ENCODE data around the gene IQUB. TPM values are rescaled to one million over a fixed set of nuclear protein-coding genes. Genes with fewer than 3 reads are reported as not detected.

Gene IQUB
- total RNA-seq, 1 experiment from 2014 or later: 0.77 TPM

- DNase-seq (ENCODE audit: low spot score) (no peak), ATAC-seq (no peak)
- ChIA-PET CTCF (interaction anchor here (1.5 kb wide), 1 partner anchor 10 kb away, joined by 6 read pairs; no protein-coding TSS in a partner anchor), POLR2A (no interaction called here)
- Mint-ChIP-seq H3K4me1 (peaks cover 30% of the 10 kb centered on the region), H3K4me3 (no peak overlapping the region), H3K9me3 (no peaks in the 10 kb centered on the region), H3K27ac (no peak overlapping the region), H3K36me3 (no peaks in the 10 kb centered on the region), H3K27me3 (ENCODE audit: low read depth) (no peaks in the 10 kb centered on the region; the same call in 1 of the 2 replicates)
- TF ChIP-seq TCF7 (CRISPR knock-in tag; IDR thresholded peaks at IDR 0.05; ENCODE audit: low read depth): no peak
- TF ChIP-seq NR3C1 (CRISPR knock-in tag; conservative IDR thresholded peaks at IDR 0.05; ENCODE audit: low read depth): no peak
- TF ChIP-seq, protein P1, sequence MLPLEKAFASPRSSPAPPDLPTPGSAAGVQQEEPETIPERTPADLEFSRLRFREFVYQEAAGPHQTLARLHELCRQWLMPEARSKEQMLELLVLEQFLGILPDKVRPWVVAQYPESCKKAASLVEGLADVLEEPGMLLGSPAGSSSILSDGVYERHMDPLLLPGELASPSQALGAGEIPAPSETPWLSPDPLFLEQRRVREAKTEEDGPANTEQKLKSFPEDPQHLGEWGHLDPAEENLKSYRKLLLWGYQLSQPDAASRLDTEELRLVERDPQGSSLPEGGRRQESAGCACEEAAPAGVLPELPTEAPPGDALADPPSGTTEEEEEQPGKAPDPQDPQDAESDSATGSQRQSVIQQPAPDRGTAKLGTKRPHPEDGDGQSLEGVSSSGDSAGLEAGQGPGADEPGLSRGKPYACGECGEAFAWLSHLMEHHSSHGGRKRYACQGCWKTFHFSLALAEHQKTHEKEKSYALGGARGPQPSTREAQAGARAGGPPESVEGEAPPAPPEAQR (CRISPR knock-in tag; IDR thresholded peaks at IDR 0.05): no peak
- TF ChIP-seq ZNF138 (CRISPR knock-in tag; conservative IDR thresholded peaks at IDR 0.05): no peak
- TF ChIP-seq CREB1 (CRISPR knock-in tag; IDR thresholded peaks at IDR 0.05): no peak
- TF ChIP-seq E2F4 (CRISPR knock-in tag; IDR thresholded peaks at IDR 0.05; ENCODE audit: borderline replicate concordance, low read depth): no peak
- TF ChIP-seq ELF4 (CRISPR knock-in tag; IDR thresholded peaks at IDR 0.05; ENCODE audit: low read depth): no peak
- TF ChIP-seq ZNF396 (CRISPR knock-in tag; IDR thresholded peaks at IDR 0.05; ENCODE audit: borderline replicate concordance): no peak
- no peak for TF ChIP-seq ARID4B (CRISPR knock-in tag; IDR thresholded peaks at IDR 0.05; ENCODE audit: borderline replicate concordance)
- TF ChIP-seq FOXP1 (CRISPR knock-in tag; IDR thresholded peaks at IDR 0.05; ENCODE audit: borderline replicate concordance): no peak
- no peak for TF ChIP-seq ZBTB43 (CRISPR knock-in tag; IDR thresholded peaks at IDR 0.05)
These were observed 36.8 kb upstream of the IQUB start for GRCh38 chr7:123571187-123571586.

GRCh38 chr7:123570390-123571182 lies 36.2 kb upstream of the IQUB start:
- H3K27ac Mint-ChIP-seq: no peak overlapping the region
- no peak for DNase-seq (ENCODE audit: low spot score)

More at GRCh38 chr7:123570390-123571182, 36.2 kb upstream of the IQUB start:
- Mint-ChIP-seq H3K9me3 (no peaks in the 10 kb centered on the region), H3K4me1 (peaks cover 24% of the 10 kb centered on the region), H3K36me3 (no peaks in the 10 kb centered on the region), H3K27me3 (ENCODE audit: low read depth) (no peaks in the 10 kb centered on the region; the same call in 1 of the 2 replicates), H3K4me3 (no peak overlapping the region)
- TF ChIP-seq NR2C2 (CRISPR knock-in tag; IDR thresholded peaks at IDR 0.05) (no peak), GRHL2 (CRISPR knock-in tag; IDR thresholded peaks at IDR 0.05; ENCODE audit: insufficient replicate concordance, severe bottlenecking) (no peak)
- TF ChIP-seq, protein P2, sequence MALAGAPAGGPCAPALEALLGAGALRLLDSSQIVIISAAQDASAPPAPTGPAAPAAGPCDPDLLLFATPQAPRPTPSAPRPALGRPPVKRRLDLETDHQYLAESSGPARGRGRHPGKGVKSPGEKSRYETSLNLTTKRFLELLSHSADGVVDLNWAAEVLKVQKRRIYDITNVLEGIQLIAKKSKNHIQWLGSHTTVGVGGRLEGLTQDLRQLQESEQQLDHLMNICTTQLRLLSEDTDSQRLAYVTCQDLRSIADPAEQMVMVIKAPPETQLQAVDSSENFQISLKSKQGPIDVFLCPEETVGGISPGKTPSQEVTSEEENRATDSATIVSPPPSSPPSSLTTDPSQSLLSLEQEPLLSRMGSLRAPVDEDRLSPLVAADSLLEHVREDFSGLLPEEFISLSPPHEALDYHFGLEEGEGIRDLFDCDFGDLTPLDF (CRISPR knock-in tag; IDR thresholded peaks at IDR 0.05): no peak
- TF ChIP-seq, protein P1 (CRISPR knock-in tag; IDR thresholded peaks at IDR 0.05): no peak
- ChIA-PET POLR2A (no interaction called here), CTCF (interaction anchor here (1.1 to 1.5 kb wide), 2 partner anchors 10 to 112 kb away, joined by 3 to 6 read pairs; no protein-coding TSS in a partner anchor)
- no peak for ATAC-seq
